ENCODE measurements around the gene CAMK4.

Gene CAMK4

GRCh38 chr5:111215971-111216370, 8.2 kb upstream of the CAMK4 start:
- Histone ChIP-seq H3K36me3 (ENCODE audit: insufficient read depth, low read length) (no peaks in the 10 kb centered on the region), H3K4me2 (ENCODE audit: low read length) (no peak overlapping the region), H3K27me3 (ENCODE audit: control insufficient read depth, insufficient read depth, low read length) (no peaks in the 10 kb centered on the region), H3K4me1 (ENCODE audit: control insufficient read depth, insufficient read depth, low read length) (no peaks in the 10 kb centered on the region), H3K9me3 (replicated peaks; ENCODE audit: low read length) (no peaks in the 10 kb centered on the region), H3K4me3 (ENCODE audit: low read length) (no peak overlapping the region), H3K9ac (ENCODE audit: low read depth, low read length) (no peak overlapping the region)

DNA sequence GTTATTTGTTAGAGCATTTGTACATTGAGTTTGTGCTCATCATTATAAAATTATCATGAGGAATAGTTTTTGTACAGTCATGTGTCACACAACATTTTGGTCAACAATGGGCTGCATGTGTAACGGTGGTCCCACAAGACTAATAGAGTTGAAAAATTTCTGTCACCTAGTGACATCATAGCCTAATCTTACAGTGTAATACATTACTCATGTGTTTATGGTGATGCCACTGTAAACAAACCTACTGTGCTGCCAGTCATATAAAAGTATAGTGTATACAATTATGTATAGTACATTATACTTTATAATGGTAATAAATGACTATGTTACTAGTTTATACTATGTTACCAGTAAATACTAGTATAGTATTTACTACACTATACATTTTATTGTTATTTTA, 3.0 kb upstream of the CAMK4 start:
- Histone ChIP-seq H3K9ac (ENCODE audit: low read depth, low read length) (no peak overlapping the region), H3K4me1 (ENCODE audit: control insufficient read depth, insufficient read depth, low read length) (peaks cover 10% of the 10 kb centered on the region), H3K9me3 (replicated peaks; ENCODE audit: low read length) (no peaks in the 10 kb centered on the region), H3K4me3 (ENCODE audit: low read length) (no peak overlapping the region), H3K4me2 (ENCODE audit: low read length) (no peak overlapping the region), H3K36me3 (ENCODE audit: insufficient read depth, low read length) (no peaks in the 10 kb centered on the region), H3K27me3 (ENCODE audit: control insufficient read depth, insufficient read depth, low read length) (no peaks in the 10 kb centered on the region)

- peak overlapping the region; percentile 97 for H3K4me2 ChIP-seq (ENCODE audit: low read length)
- peak overlapping the region; percentile 83 for H3K4me3 ChIP-seq (ENCODE audit: low read length)
- peaks cover 21% of the 10 kb centered on the region for H3K4me1 ChIP-seq (ENCODE audit: control insufficient read depth, insufficient read depth, low read length)
- no peaks in the 10 kb centered on the region for H3K27me3 ChIP-seq (ENCODE audit: control insufficient read depth, insufficient read depth, low read length)
- no peaks in the 10 kb centered on the region for H3K36me3 ChIP-seq (ENCODE audit: insufficient read depth, low read length)
- H3K9ac ChIP-seq (ENCODE audit: low read depth, low read length): peak overlapping the region; percentile 70
- no peaks in the 10 kb centered on the region for H3K9me3 ChIP-seq (replicated peaks; ENCODE audit: low read length)
Measured at GRCh38 chr5:111223101-111223786, 940 bp upstream of the CAMK4 start.

DNA sequence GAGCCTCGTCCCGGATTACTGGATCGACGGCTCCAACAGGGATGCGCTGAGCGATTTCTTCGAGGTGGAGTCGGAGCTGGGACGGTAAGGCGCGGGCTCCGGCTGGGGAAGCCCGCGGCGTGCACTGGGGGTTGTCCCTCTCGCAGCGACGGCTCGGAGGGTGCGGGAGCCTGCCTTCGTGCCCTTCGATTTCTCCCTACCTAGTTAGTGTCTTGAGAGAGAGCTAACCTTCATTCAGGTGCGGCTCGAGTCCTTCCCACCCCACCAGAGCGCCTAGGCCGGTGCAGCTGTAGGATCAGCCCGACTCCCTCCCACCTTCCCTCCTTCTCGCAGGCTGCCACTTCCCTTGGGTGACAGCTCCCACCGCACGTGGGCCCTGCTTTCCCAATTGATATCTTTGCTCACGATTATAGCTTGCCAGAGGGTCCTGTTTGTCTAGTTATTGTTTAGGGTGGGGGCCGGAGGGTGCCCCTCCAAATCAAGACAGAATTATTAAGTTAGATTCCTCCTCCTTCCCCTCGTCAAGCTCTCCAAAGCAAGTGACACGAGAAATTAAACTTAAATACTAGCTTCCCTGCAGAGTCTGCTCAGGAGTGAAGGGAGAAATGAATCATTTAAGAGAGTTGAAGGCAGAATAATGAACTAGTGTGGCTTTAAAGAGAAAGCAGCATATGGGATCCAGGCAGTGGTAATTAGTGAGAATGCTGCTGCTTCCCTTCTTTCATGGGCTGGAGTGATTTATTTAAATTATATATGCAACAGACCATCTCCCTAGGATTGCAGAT, 569 bp downstream of the CAMK4 start:
- peak overlapping the region; percentile 83 for H3K4me3 ChIP-seq (ENCODE audit: low read length)

DNA sequence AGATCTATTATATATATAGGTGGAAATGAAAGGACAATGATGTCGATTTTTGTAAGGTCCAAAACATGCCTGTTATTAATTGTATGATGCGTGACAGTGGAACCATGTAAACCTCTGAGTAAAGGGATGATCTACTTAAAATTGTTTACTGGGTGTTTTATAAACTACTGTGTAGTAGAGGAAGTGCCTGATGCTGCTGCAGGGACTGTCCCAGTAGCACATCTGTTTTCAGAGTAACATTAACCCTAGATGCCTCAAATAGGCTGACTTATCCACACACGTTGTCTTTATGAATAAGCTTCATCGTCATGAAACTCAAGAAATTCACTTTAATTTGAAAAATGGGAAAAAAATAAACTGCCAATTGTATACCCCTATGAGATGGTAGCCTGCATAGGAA, 1.7 kb downstream of the CAMK4 start:
- peaks cover 21% of the 10 kb centered on the region for H3K4me1 ChIP-seq (ENCODE audit: control insufficient read depth, insufficient read depth, low read length)
- H3K4me3 ChIP-seq (ENCODE audit: low read length): no peak overlapping the region
- H3K9ac ChIP-seq (ENCODE audit: low read depth, low read length): no peak overlapping the region
- no peaks in the 10 kb centered on the region for H3K27me3 ChIP-seq (ENCODE audit: control insufficient read depth, insufficient read depth, low read length)
- no peaks in the 10 kb centered on the region for H3K9me3 ChIP-seq (replicated peaks; ENCODE audit: low read length)
- H3K36me3 ChIP-seq (ENCODE audit: insufficient read depth, low read length): no peaks in the 10 kb centered on the region
- H3K4me2 ChIP-seq (ENCODE audit: low read length): no peak overlapping the region

More for the DNA sequence above, 569 bp downstream of the CAMK4 start:
- H3K9me3 ChIP-seq (replicated peaks; ENCODE audit: low read length): no peaks in the 10 kb centered on the region
- H3K27me3 ChIP-seq (ENCODE audit: control insufficient read depth, insufficient read depth, low read length): no peaks in the 10 kb centered on the region
- H3K4me1 ChIP-seq (ENCODE audit: control insufficient read depth, insufficient read depth, low read length): peaks cover 21% of the 10 kb centered on the region
- H3K36me3 ChIP-seq (ENCODE audit: insufficient read depth, low read length): no peaks in the 10 kb centered on the region
- H3K4me2 ChIP-seq (ENCODE audit: low read length): peak overlapping the region; percentile 97
- H3K9ac ChIP-seq (ENCODE audit: low read depth, low read length): peak overlapping the region; percentile 70

- H3K36me3 ChIP-seq (ENCODE audit: insufficient read depth, low read length): no peaks in the 10 kb centered on the region
- no peaks in the 10 kb centered on the region for H3K27me3 ChIP-seq (ENCODE audit: control insufficient read depth, insufficient read depth, low read length)
- no peaks in the 10 kb centered on the region for H3K9me3 ChIP-seq (replicated peaks; ENCODE audit: low read length)
- no peak overlapping the region for H3K9ac ChIP-seq (ENCODE audit: low read depth, low read length)
- H3K4me2 ChIP-seq (ENCODE audit: low read length): no peak overlapping the region
- peaks cover 21% of the 10 kb centered on the region for H3K4me1 ChIP-seq (ENCODE audit: control insufficient read depth, insufficient read depth, low read length)
- H3K4me3 ChIP-seq (ENCODE audit: low read length): no peak overlapping the region
Measured at GRCh38 chr5:111226556-111226955, 2.4 kb downstream of the CAMK4 start.

- Histone ChIP-seq H3K4me3 (ENCODE audit: low read length) (no peak overlapping the region), H3K4me1 (ENCODE audit: control insufficient read depth, insufficient read depth, low read length) (peaks cover 21% of the 10 kb centered on the region), H3K4me2 (ENCODE audit: low read length) (peak overlapping the region; percentile 12), H3K27me3 (ENCODE audit: control insufficient read depth, insufficient read depth, low read length) (no peaks in the 10 kb centered on the region), H3K9me3 (replicated peaks; ENCODE audit: low read length) (no peaks in the 10 kb centered on the region), H3K36me3 (ENCODE audit: insufficient read depth, low read length) (no peaks in the 10 kb centered on the region), H3K9ac (ENCODE audit: low read depth, low read length) (no peak overlapping the region)
Measured at GRCh38 chr5:111227226-111227782, 3.1 kb downstream of the CAMK4 start.

DNA sequence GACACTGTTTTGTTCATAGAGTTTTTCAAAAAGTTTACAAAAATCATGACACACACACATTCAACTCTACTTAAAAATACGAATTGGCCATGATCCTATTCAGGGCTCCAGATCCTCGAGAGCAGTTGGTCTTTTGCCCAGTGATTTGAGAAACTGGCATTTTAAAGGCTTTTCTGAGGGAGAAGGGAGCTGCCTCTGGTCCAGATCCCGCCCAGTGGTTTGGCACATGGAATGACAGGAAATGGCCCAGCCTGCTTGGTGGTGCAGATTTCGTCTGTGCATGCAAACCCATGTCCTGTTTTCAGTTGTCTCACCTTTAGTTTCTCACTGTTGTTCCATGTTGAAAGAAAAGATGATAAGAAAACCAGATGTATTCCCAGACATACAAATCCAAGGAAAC, 3.6 kb downstream of the CAMK4 start:
- H3K27me3 ChIP-seq (ENCODE audit: control insufficient read depth, insufficient read depth, low read length): no peaks in the 10 kb centered on the region
- H3K9ac ChIP-seq (ENCODE audit: low read depth, low read length): no peak overlapping the region
- no peaks in the 10 kb centered on the region for H3K9me3 ChIP-seq (replicated peaks; ENCODE audit: low read length)
- no peak overlapping the region for H3K4me3 ChIP-seq (ENCODE audit: low read length)
- H3K36me3 ChIP-seq (ENCODE audit: insufficient read depth, low read length): no peaks in the 10 kb centered on the region
- peaks cover 21% of the 10 kb centered on the region for H3K4me1 ChIP-seq (ENCODE audit: control insufficient read depth, insufficient read depth, low read length)
- H3K4me2 ChIP-seq (ENCODE audit: low read length): peak overlapping the region; percentile 12

- Histone ChIP-seq H3K4me2 (ENCODE audit: low read length) (no peak overlapping the region), H3K4me1 (ENCODE audit: control insufficient read depth, insufficient read depth, low read length) (peaks cover 18% of the 10 kb centered on the region), H3K9ac (ENCODE audit: low read depth, low read length) (no peak overlapping the region), H3K4me3 (ENCODE audit: low read length) (no peak overlapping the region), H3K27me3 (ENCODE audit: control insufficient read depth, insufficient read depth, low read length) (no peaks in the 10 kb centered on the region), H3K9me3 (replicated peaks; ENCODE audit: low read length) (no peaks in the 10 kb centered on the region), H3K36me3 (ENCODE audit: insufficient read depth, low read length) (no peaks in the 10 kb centered on the region)
Measured at GRCh38 chr5:111228520-111229220, 4.5 kb downstream of the CAMK4 start.

DNA sequence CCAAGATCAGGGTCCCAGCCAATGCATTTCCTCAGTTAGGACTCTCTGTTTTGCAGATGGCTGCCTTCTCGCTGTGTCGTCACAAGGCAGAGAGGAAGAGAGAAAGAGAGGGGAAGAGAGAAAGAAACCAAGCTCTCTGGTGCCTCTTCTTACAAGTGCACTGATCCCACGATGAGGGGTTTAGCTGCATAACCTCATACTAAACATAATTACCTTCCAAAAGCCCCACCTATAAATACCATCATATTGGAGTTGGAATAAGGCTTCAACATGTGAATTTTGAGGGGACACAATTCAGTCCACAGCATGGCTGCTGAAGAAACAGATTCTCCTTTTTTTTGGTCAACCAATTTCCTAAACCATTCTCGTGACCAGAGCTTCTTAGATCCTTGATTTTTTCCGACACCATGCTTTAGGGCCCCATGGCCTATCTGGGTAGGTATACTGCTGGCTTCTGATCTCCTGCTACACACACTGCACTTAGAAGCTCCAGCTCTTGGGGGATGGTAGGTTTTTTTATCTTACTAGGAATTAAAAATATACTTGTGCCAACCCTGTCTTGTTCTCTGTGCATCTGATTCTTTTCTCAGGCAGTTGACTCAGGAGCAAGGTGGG, 5.1 kb downstream of the CAMK4 start:
- no peaks in the 10 kb centered on the region for H3K27me3 ChIP-seq (ENCODE audit: control insufficient read depth, insufficient read depth, low read length)
- H3K4me1 ChIP-seq (ENCODE audit: control insufficient read depth, insufficient read depth, low read length): peaks cover 16% of the 10 kb centered on the region
- no peak overlapping the region for H3K9ac ChIP-seq (ENCODE audit: low read depth, low read length)
- no peaks in the 10 kb centered on the region for H3K36me3 ChIP-seq (ENCODE audit: insufficient read depth, low read length)
- no peak overlapping the region for H3K4me3 ChIP-seq (ENCODE audit: low read length)
- H3K4me2 ChIP-seq (ENCODE audit: low read length): no peak overlapping the region
- no peaks in the 10 kb centered on the region for H3K9me3 ChIP-seq (replicated peaks; ENCODE audit: low read length)
